ENCODE results near the gene CARNS1. TPM values are rescaled to one million over a fixed set of nuclear protein-coding genes. Genes with fewer than 3 reads are reported as not detected.

The CARNS1 gene
- polyA plus RNA-seq, 1 donor (not counting 4 experiments of a cell fraction or from before 2014, with no cell fraction given) = not detected

DNA sequence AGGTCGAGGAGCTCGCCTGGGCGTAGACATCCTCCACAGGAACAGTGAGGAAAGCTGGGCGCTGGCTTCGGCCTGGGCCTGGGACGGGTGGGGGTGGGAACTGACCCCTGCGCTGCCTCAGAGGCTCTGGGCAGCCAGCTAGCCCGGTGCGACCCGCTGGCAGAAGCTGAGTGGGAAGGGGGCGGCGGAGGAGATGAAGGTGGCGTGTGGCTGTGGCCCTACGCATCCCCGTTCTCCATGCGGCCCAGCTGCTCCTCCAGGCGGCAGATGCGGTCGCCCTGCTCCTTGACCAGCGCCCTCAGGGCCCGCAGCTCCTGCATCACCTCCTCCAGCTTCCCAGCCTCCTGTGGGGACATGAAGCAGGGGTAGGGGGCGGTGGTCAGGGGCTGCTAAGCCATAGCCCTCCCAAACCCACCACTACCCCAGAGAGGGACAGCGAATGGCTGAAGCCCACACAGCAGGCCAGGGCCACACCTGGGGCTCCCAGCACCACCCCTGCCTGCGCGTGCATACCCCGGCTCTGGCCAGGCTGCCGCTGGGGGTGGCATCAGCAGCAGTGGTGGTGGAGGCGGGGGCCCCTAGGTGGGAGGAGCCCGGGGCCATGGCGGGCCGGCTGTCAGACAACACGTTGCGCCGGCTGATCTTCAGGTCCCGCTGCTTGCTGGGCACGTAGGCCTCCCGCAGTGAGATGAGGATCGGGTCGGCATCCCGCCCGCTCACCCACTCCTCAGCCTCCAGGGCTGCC, 22.9 kb downstream of the CARNS1 start:
- dilution Hi-C loops (cut with MboI; ENCODE audit: extremely low pct_ligation_motif_present, low sequenced_read_pairs) = no loop called here
- no peak overlapping the region for H3K4me2 ChIP-seq (ENCODE audit: control insufficient read depth, extremely low read depth, insufficient read depth, low read depth, low read length)
- peaks cover 6% of the 10 kb centered on the region for H3K4me1 ChIP-seq (ENCODE audit: control insufficient read depth, extremely low read depth, insufficient read depth, low read length)
- FAIRE-seq = no peak
- no peaks in the 10 kb centered on the region for H3K27me3 ChIP-seq (ENCODE audit: control insufficient read depth, extremely low read depth, insufficient read depth, low read length)
- no peak overlapping the region for H3K27ac ChIP-seq (ENCODE audit: control insufficient read depth, insufficient read depth, low read length)
- H2AFZ ChIP-seq (ENCODE audit: control insufficient read depth, low read length) = no peak overlapping the region
- TF ChIP-seq EZH2 (IDR thresholded peaks at IDR 0.05; ENCODE audit: low read length) (no peak), CTCF (optimal IDR thresholded peaks at IDR 0.05 in 1 of 3, IDR thresholded peaks at IDR 0.05 in 1 of 3, conservative IDR thresholded peaks at IDR 0.05 in 1 of 3; ENCODE audit: extremely low read depth in 1 of 3, insufficient read depth in 2 of 3, low read length in 3 of 3) (no peak)
- H3K4me3 ChIP-seq (ENCODE audit: control insufficient read depth in 2 of 3, extremely low read depth in 1 of 3, insufficient read depth in 2 of 3, low read depth in 1 of 3, low read length in 3 of 3) = no peak overlapping the region
- peaks cover 12 to 29% of the 10 kb centered on the region in 2 experiments for H3K36me3 ChIP-seq (ENCODE audit: control insufficient read depth in 2 of 2, extremely low read depth in 1 of 2, insufficient read depth in 2 of 2, low read length in 2 of 2)
- no peak for DNase-seq (ENCODE audit: low read depth, low spot score)
- H3K9me1 ChIP-seq (ENCODE audit: control insufficient read depth, extremely low read depth, insufficient read depth, low read length) = no peaks in the 10 kb centered on the region
- peaks cover 5% of the 10 kb centered on the region for H4K20me1 ChIP-seq (ENCODE audit: control insufficient read depth, extremely low read depth, insufficient read depth, low read length)
- peaks cover 15% of the 10 kb centered on the region for H3K79me2 ChIP-seq (ENCODE audit: control insufficient read depth, insufficient read depth, low read length)
- no peaks in the 10 kb centered on the region for H3K9me3 ChIP-seq (ENCODE audit: control insufficient read depth, low read depth, low read length)
- H3K9ac ChIP-seq (ENCODE audit: control insufficient read depth, extremely low read depth, insufficient read depth, low read length) = no peak overlapping the region

- TF ChIP-seq EZH2 (IDR thresholded peaks at IDR 0.05; ENCODE audit: low read length) (no peak), CTCF (optimal IDR thresholded peaks at IDR 0.05 in 1 of 3, IDR thresholded peaks at IDR 0.05 in 1 of 3, conservative IDR thresholded peaks at IDR 0.05 in 1 of 3; ENCODE audit: extremely low read depth in 1 of 3, insufficient read depth in 2 of 3, low read length in 3 of 3) (peak; percentile 40 to 71 (median 54))
- no peak overlapping the region for H3K9ac ChIP-seq (ENCODE audit: control insufficient read depth, extremely low read depth, insufficient read depth, low read length)
- H3K27me3 ChIP-seq (ENCODE audit: control insufficient read depth, extremely low read depth, insufficient read depth, low read length) = no peaks in the 10 kb centered on the region
- no peak overlapping the region for H3K4me2 ChIP-seq (ENCODE audit: control insufficient read depth, extremely low read depth, insufficient read depth, low read depth, low read length)
- peaks cover 15% of the 10 kb centered on the region for H3K79me2 ChIP-seq (ENCODE audit: control insufficient read depth, insufficient read depth, low read length)
- dilution Hi-C loops (cut with MboI; ENCODE audit: extremely low pct_ligation_motif_present, low sequenced_read_pairs) = no loop called here
- peaks cover 6% of the 10 kb centered on the region for H3K4me1 ChIP-seq (ENCODE audit: control insufficient read depth, extremely low read depth, insufficient read depth, low read length)
- H3K4me3 ChIP-seq (ENCODE audit: control insufficient read depth in 2 of 3, extremely low read depth in 1 of 3, insufficient read depth in 2 of 3, low read depth in 1 of 3, low read length in 3 of 3) = no peak overlapping the region
- no peaks in the 10 kb centered on the region for H3K9me1 ChIP-seq (ENCODE audit: control insufficient read depth, extremely low read depth, insufficient read depth, low read length)
- no peak overlapping the region for H3K27ac ChIP-seq (ENCODE audit: control insufficient read depth, insufficient read depth, low read length)
- FAIRE-seq (no peak), DNase-seq (ENCODE audit: low read depth, low spot score) (no peak)
- H2AFZ ChIP-seq (ENCODE audit: control insufficient read depth, low read length) = no peak overlapping the region
- peaks cover 5% of the 10 kb centered on the region for H4K20me1 ChIP-seq (ENCODE audit: control insufficient read depth, extremely low read depth, insufficient read depth, low read length)
- H3K9me3 ChIP-seq (ENCODE audit: control insufficient read depth, low read depth, low read length) = no peaks in the 10 kb centered on the region
- peaks cover under 1 to 17% of the 10 kb centered on the region in 2 experiments for H3K36me3 ChIP-seq (ENCODE audit: control insufficient read depth in 2 of 2, extremely low read depth in 1 of 2, insufficient read depth in 2 of 2, low read length in 2 of 2)
These were observed 24.1 kb downstream of the CARNS1 start for GRCh38 chr11:67439321-67440228.

All from keratinocyte (primary cell).